Aorta (tissue), 5 donors: ENCODE measurements around the gene FIGNL2. TPM values are rescaled to one million over a fixed set of nuclear protein-coding genes. Genes with fewer than 3 reads are reported as not detected.

Experiments used
- ATAC-seq: fragments of 200-7000 bp; cut with Tn5 transposase; one replicate; pipeline ENCODE4 v1.9.1; 2022; ENCODE audit warnings: moderate library complexity; ENCODE audit not compliant: low FRiP score
- DNase-seq, 2 donors: peaks; one replicate each; pipeline ENCODE4 v3.0.0-alpha.2; 2020
- H3K27ac ChIP-seq, 2 donors: one replicate each; pipeline ENCODE4 v1.5.1; 2013; ENCODE audit warnings: low read length in 2 of 2, mild to moderate bottlenecking in 2 of 2, moderate library complexity in 2 of 2, control low read depth in 1 of 2, inconsistent platforms in 1 of 2, low read depth in 1 of 2
- H3K27me3 ChIP-seq, 2 donors: one replicate each; pipeline ENCODE4 v1.6.1; 2013; ENCODE audit warnings: control low read depth in 1 of 2, low read length in 1 of 2, mild to moderate bottlenecking in 1 of 2, moderate library complexity in 1 of 2; ENCODE audit not compliant: insufficient read depth in 2 of 2, control insufficient read depth in 1 of 2
- H3K36me3 ChIP-seq, 2 donors: one replicate each; pipeline ENCODE4 v1.6.1; 2013; ENCODE audit warnings: control low read depth in 1 of 2, low read length in 1 of 2, mild to moderate bottlenecking in 1 of 2; ENCODE audit not compliant: insufficient read depth in 2 of 2, control insufficient read depth in 1 of 2
- H3K4me1 ChIP-seq, 2 donors: one replicate each; pipeline ENCODE4 v1.6.1; 2013; ENCODE audit warnings: low read length in 2 of 2, control low read depth in 1 of 2, mild to moderate bottlenecking in 1 of 2, moderate library complexity in 1 of 2; ENCODE audit not compliant: insufficient read depth in 2 of 2, control insufficient read depth in 1 of 2
- H3K4me3 ChIP-seq, 2 donors: one replicate each; pipeline ENCODE4 v1.5.1; 2013; ENCODE audit warnings: low read length in 2 of 2, control low read depth in 1 of 2, mild to moderate bottlenecking in 1 of 2
- H3K9me3 ChIP-seq: one replicate; pipeline ENCODE4 v1.6.1; 2013; ENCODE audit warnings: mild to moderate bottlenecking, low read length; ENCODE audit not compliant: control insufficient read depth
- WGBS, 2 donors: extraction: QIAGEN DNeasy Blood & Tissue Kit; methylation state at CpG; one replicate each; pipeline ENCODE4 v1.1.7; 2013; 5-methylcytosine and 5-hydroxymethylcytosine counted together
- intact Hi-C, 2 donors: fragments of 100-400 bp; cut with DNase I; formaldehyde crosslinking; loops; one replicate each; pipeline versions ENCODE4 v1.14.2 to v1.15.0; 2022
- polyA plus RNA-seq, 2 donors: library from polyadenylated mRNA; stranded (reverse); fragments of 200-250 nt; gene quantifications; one replicate each; pipeline ENCODE4 v1.2.3, GENCODE V29; 2013
- total RNA-seq, 2 donors: library from RNA; stranded (reverse); fragmentation: NEBNext Ultra II Directional; extraction: Animal tissue kit (Norgen Biotek cat#: 25700); gene quantifications; one replicate each; pipeline ENCODE4 v1.2.1, GENCODE V29; 2021
- donor health status: healthy with polysubstance abuse.
- donor health status: Bipolar disorder and iron deficiency.
- donor health status: DM: no; HTN: no; CAD: no.
- donor health status: DM: no; HTN: no; CAD: no.
- donor health status: DM: yes; HTN: yes; CAD: no.

The FIGNL2 gene
- total and polyA plus RNA-seq, 4 donors, result 0.08 to 2.1 (median 1.0) TPM; not detected in 1

- H3K4me1 ChIP-seq, result no peaks in the 10 kb centered on the region
- H3K4me3 ChIP-seq, result no peak overlapping the region
- no peak overlapping the region for H3K27ac ChIP-seq
- no peaks in the 10 kb centered on the region for H3K9me3 ChIP-seq
- DNase-seq (peak in 1 of 2 donors; percentile 64), ATAC-seq (no peak)
- WGBS, 2 donors, result 78 to 79% methylated on average over 12 of the region's 12 CpGs
- no peaks in the 10 kb centered on the region for H3K27me3 ChIP-seq
- no peaks in the 10 kb centered on the region for H3K36me3 ChIP-seq
- intact Hi-C loops, result no loop called here
Measured at GRCh38 chr12:51864833-51865670, 16.5 kb upstream of the FIGNL2 start.

GRCh38 chr12:51863933-51864832, 15.7 kb upstream of the FIGNL2 start:
- DNase-seq (peak; percentile 46 to 77), ATAC-seq (peak; percentile 37)
- H3K27ac ChIP-seq, result no peak overlapping the region
- peak overlapping the region in 1 of 2 donors; percentile 31 for H3K4me3 ChIP-seq
- no peaks in the 10 kb centered on the region for H3K27me3 ChIP-seq
- WGBS, 2 donors, result 6% methylated on average over 53 of the region's 53 CpGs
- intact Hi-C loops, result no loop called here
- no peaks in the 10 kb centered on the region for H3K9me3 ChIP-seq
- H3K36me3 ChIP-seq, result no peaks in the 10 kb centered on the region
- no peaks in the 10 kb centered on the region for H3K4me1 ChIP-seq

GRCh38 chr12:51863363-51863932, 14.9 kb upstream of the FIGNL2 start:
- WGBS, 2 donors, result 51% methylated on average over 17 of the region's 17 CpGs
- H3K4me1 ChIP-seq, result no peaks in the 10 kb centered on the region
- no peak overlapping the region for H3K4me3 ChIP-seq
- intact Hi-C loops, result no loop called here
- no peaks in the 10 kb centered on the region for H3K36me3 ChIP-seq
- no peaks in the 10 kb centered on the region for H3K9me3 ChIP-seq
- DNase-seq (peak; percentile 42 to 56), ATAC-seq (peak; percentile 8)
- H3K27me3 ChIP-seq, result no peaks in the 10 kb centered on the region
- H3K27ac ChIP-seq, result no peak overlapping the region

DNA sequence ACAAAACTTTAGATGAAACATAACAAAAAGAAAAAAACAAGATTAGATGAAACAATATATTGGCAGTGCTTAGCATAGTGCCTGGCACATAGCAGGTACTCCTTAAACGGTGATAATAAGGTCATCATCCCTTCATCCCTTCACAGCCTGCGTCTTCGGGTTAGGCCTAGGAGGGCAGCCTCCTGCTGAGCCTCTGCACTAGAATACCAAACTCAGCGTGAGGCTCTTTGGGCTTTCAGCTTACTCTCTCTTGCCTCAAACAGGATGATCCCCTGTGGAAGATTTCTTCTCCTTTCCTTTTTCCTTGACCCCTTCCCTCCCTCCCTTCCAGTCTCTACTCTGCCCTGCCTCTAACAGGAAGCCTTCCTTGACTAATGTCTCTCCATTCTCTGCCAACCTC, 14.4 kb upstream of the FIGNL2 start:
- 91 to 93% methylated on average over 4 of the region's 4 CpGs for WGBS, 2 donors
- no peak for ATAC-seq
- intact Hi-C loops, result no loop called here
- H3K4me3 ChIP-seq, result no peak overlapping the region
- H3K4me1 ChIP-seq, result no peaks in the 10 kb centered on the region
- peak; percentile 17 for DNase-seq
- no peaks in the 10 kb centered on the region for H3K36me3 ChIP-seq
- H3K27me3 ChIP-seq, result no peaks in the 10 kb centered on the region
- no peaks in the 10 kb centered on the region for H3K9me3 ChIP-seq
- no peak overlapping the region for H3K27ac ChIP-seq

DNA sequence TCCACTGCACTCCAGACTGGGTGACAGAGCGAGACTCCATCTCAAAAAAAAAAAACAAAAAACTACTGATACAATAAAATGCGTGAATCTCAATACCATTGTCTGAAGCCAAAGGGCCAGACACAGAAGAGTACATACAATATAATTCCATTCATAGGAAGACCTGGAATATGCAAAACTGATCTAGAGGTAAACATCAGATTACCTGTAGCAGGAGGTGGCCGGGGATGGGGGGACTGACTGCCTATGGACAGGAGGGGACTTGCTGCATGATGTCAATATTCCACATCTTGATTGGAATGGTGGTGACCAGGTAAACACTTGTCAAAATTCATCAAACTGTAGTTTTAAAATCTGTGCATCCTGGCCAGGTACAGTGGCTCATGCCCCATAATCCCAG, 12.5 kb upstream of the FIGNL2 start:
- WGBS, 2 donors, result 96 to 98% methylated on average over 3 of the region's 3 CpGs
- no peaks in the 10 kb centered on the region for H3K36me3 ChIP-seq
- no peak overlapping the region for H3K27ac ChIP-seq
- no peaks in the 10 kb centered on the region for H3K27me3 ChIP-seq
- ATAC-seq, result no peak
- intact Hi-C loops, result no loop called here
- H3K4me1 ChIP-seq, result no peaks in the 10 kb centered on the region
- no peaks in the 10 kb centered on the region for H3K9me3 ChIP-seq
- peak; percentile 6 to 54 for DNase-seq
- no peak overlapping the region for H3K4me3 ChIP-seq

DNA sequence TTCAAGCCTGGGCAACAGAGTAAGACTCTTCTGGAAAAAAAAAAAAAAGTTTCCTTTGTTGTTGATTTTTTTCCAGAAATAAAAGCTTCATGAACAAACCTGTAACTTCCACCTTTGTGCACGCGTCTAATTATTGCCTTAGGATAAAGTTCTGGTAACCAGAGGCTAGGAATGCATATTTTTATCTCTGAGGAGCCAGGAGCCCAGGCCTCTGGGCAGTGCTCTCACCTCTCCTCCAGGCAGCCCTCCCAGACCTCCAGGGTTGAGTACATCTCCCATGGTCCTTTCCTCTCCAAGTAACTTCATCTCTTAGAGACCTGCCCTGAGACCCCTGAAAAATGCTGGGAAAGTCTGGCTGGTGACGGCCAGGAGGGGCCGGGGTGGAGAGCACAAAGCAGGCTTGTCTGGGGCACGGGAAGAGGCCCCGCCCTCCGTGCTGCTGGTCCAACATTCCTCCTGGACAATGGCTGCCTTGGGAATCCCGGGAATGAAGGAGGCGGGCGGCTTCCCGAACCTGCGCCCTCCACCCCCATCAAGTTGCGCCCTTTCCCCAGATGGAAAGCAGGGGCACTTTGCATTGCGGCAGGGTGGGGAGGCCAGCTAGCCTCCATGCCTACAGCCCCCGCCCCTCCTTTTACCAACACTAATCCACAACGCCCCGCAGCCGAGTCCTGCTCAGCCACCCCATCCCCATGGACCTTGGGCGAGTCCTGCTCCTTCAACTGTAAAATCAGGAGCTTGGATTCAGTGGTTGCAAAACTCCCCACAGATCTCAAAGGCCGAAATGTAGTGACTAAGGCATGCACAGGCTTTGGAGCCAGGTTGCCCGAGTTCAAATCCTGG, 7.3 kb upstream of the FIGNL2 start:
- H3K4me1 ChIP-seq, result no peaks in the 10 kb centered on the region
- DNase-seq, result no peak
- no peak overlapping the region for H3K27ac ChIP-seq

GRCh38 chr12:51852404-51853137, 4.1 kb upstream of the FIGNL2 start:
- no peaks in the 10 kb centered on the region for H3K27me3 ChIP-seq
- H3K4me1 ChIP-seq, result no peaks in the 10 kb centered on the region
- intact Hi-C loops, result no loop called here
- H3K9me3 ChIP-seq, result no peaks in the 10 kb centered on the region
- DNase-seq (no peak), ATAC-seq (no peak)
- H3K27ac ChIP-seq, result no peak overlapping the region
- 92 to 95% methylated on average over 5 of the region's 5 CpGs for WGBS, 2 donors
- no peaks in the 10 kb centered on the region for H3K36me3 ChIP-seq
- H3K4me3 ChIP-seq, result no peak overlapping the region

More for the DNA sequence above, 7.3 kb upstream of the FIGNL2 start:
- Histone ChIP-seq H3K9me3 (no peaks in the 10 kb centered on the region), H3K27me3 (no peaks in the 10 kb centered on the region), H3K36me3 (no peaks in the 10 kb centered on the region), H3K4me3 (no peak overlapping the region)
- 11 to 18% methylated on average over 21 of the region's 21 CpGs for WGBS, 2 donors
- intact Hi-C loops, result no loop called here
- peak; percentile 51 for ATAC-seq
